ENCODE data around the gene MSANTD3. TPM values are rescaled to one million over a fixed set of nuclear protein-coding genes. Genes with fewer than 3 reads are reported as not detected.

Gene MSANTD3
- total RNA-seq, 1 donor from 2014 or later: 58.7 TPM

DNA sequence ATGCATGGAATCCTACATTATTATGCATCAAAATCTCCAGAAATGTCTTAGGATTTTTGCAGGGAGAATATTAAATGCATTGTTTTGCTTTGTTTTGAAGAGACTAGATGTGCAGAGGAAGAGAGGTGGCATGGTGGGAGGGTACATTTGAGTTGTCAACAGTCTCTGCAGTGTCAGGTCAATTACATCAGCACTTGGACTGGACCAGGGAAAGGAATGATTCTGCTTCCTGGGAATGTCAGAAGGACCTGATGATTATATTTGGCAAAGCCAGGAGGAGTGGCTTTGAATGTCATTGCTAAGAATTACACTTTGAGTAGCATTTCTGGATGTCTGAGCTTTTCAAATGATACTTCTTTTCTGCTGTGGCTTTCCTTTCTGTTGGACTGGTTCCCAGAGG lies 28.5 kb downstream of the MSANTD3 start:
- TF ChIP-seq CTCF (IDR thresholded peaks at IDR 0.05): no peak

GRCh38 chr9:100457517-100457916 lies 30.6 kb downstream of the MSANTD3 start:
- Mint-ChIP-seq H3K27ac (ENCODE audit: unreplicated experiment) (no peak overlapping the region), H3K9me3 (ENCODE audit: unreplicated experiment) (no peaks in the 10 kb centered on the region), H3K4me3 (ENCODE audit: unreplicated experiment) (no peak overlapping the region), H3K27me3 (ENCODE audit: unreplicated experiment) (no peaks in the 10 kb centered on the region), H3K4me1 (ENCODE audit: unreplicated experiment) (no peaks in the 10 kb centered on the region), H3K36me3 (ENCODE audit: unreplicated experiment) (peaks cover 23% of the 10 kb centered on the region)
- DNase-seq (ENCODE audit: extremely low spot score, unreplicated experiment): no peak
- no peak for TF ChIP-seq CTCF (IDR thresholded peaks at IDR 0.05)

More for the DNA sequence above, 28.5 kb downstream of the MSANTD3 start:
- DNase-seq (ENCODE audit: extremely low spot score, unreplicated experiment): no peak
- H3K9me3 Mint-ChIP-seq (ENCODE audit: unreplicated experiment): no peaks in the 10 kb centered on the region
- H3K27ac Mint-ChIP-seq (ENCODE audit: unreplicated experiment): no peak overlapping the region
- peaks cover 38% of the 10 kb centered on the region for H3K36me3 Mint-ChIP-seq (ENCODE audit: unreplicated experiment)
- H3K27me3 Mint-ChIP-seq (ENCODE audit: unreplicated experiment): no peaks in the 10 kb centered on the region
- no peak overlapping the region for H3K4me3 Mint-ChIP-seq (ENCODE audit: unreplicated experiment)
- H3K4me1 Mint-ChIP-seq (ENCODE audit: unreplicated experiment): no peaks in the 10 kb centered on the region

DNA sequence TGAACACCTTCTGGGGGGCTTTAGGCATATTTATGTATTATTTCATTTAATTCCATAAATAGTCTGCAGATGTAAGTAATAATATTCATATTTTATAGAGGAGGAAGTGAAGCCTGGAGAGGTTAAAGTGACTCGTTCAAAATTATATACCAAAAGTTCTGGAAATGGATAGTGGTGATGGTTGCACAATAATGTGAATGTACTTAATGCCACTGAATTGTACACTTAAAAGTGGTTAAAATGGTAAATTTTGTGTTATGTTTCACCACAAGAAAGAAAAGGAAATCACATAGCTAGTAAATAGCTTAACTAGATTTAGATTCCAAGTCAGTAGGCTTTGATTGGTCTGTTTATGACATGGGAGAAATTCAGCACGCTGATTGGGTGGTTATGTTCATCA lies 33.0 kb downstream of the MSANTD3 start:
- Mint-ChIP-seq H3K4me3 (ENCODE audit: unreplicated experiment) (no peak overlapping the region), H3K36me3 (ENCODE audit: unreplicated experiment) (peaks cover 9% of the 10 kb centered on the region), H3K27ac (ENCODE audit: unreplicated experiment) (no peak overlapping the region), H3K27me3 (ENCODE audit: unreplicated experiment) (no peaks in the 10 kb centered on the region), H3K4me1 (ENCODE audit: unreplicated experiment) (no peaks in the 10 kb centered on the region), H3K9me3 (ENCODE audit: unreplicated experiment) (no peaks in the 10 kb centered on the region)
- DNase-seq (ENCODE audit: extremely low spot score, unreplicated experiment): no peak
- no peak for TF ChIP-seq CTCF (IDR thresholded peaks at IDR 0.05)

DNA sequence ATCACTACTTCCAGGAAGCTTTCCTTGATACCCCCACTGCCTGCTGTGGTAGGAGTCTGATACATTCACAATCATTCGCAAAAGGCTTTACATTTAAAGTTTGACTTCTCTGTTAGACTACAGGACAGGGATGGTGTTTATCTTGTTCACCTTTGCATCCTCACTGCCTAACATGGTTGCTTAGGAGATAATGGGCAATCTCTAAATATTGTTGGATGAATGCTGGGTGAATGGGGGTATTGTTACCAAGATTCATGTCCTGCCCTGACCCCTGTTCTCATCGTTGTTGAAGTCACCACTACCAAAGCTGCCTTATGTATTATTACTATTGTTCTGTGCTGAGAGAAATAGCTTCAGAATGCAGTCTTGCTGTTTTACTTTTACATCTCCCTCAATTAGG lies 38.3 kb downstream of the MSANTD3 start:
- no peak for DNase-seq (ENCODE audit: extremely low spot score, unreplicated experiment)
- Mint-ChIP-seq H3K36me3 (ENCODE audit: unreplicated experiment) (peaks cover 2% of the 10 kb centered on the region), H3K27ac (ENCODE audit: unreplicated experiment) (no peak overlapping the region), H3K27me3 (ENCODE audit: unreplicated experiment) (no peaks in the 10 kb centered on the region), H3K4me1 (ENCODE audit: unreplicated experiment) (no peaks in the 10 kb centered on the region), H3K9me3 (ENCODE audit: unreplicated experiment) (no peaks in the 10 kb centered on the region), H3K4me3 (ENCODE audit: unreplicated experiment) (no peak overlapping the region)
- no peak for TF ChIP-seq CTCF (IDR thresholded peaks at IDR 0.05)

GRCh38 chr9:100465761-100466160 lies 38.8 kb downstream of the MSANTD3 start:
- Mint-ChIP-seq H3K27me3 (ENCODE audit: unreplicated experiment) (no peaks in the 10 kb centered on the region), H3K4me1 (ENCODE audit: unreplicated experiment) (no peaks in the 10 kb centered on the region)

More at GRCh38 chr9:100465761-100466160, 38.8 kb downstream of the MSANTD3 start:
- H3K9me3 Mint-ChIP-seq (ENCODE audit: unreplicated experiment): no peaks in the 10 kb centered on the region
- no peak overlapping the region for H3K4me3 Mint-ChIP-seq (ENCODE audit: unreplicated experiment)
- TF ChIP-seq CTCF (IDR thresholded peaks at IDR 0.05): no peak
- H3K27ac Mint-ChIP-seq (ENCODE audit: unreplicated experiment): no peak overlapping the region
- DNase-seq (ENCODE audit: extremely low spot score, unreplicated experiment): no peak
- H3K36me3 Mint-ChIP-seq (ENCODE audit: unreplicated experiment): peaks cover 2% of the 10 kb centered on the region

All from osteocyte (in vitro differentiated cells).